ENCODE measurements around the gene EXOC7.

DNA sequence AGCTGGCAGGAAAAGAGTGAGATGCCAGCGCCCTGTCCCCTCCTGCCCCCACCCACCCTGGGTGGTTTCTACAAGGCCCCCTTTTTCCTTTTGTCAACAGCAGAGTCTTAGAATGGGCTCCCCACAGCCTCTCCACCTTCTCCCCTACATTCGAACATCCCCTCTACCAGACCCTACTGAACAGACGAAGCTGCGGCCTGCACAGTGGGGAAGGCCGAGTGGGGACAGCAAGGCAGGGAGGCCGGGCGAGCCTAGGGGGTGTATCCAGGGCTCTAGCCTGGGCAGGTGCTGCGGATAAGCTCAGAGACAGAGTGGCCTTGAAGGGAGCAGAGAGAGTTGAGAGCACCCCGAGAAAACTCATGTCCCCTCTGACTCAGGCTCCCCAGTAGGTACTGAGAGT, 17.2 kb downstream of the EXOC7 start:
- no peak for TF ChIP-seq CTCF (conservative IDR thresholded peaks at IDR 0.05; ENCODE audit: low read depth, low read length)
- no peak for TF ChIP-seq MXI1 (IDR thresholded peaks at IDR 0.05; ENCODE audit: borderline replicate concordance, low read depth, low read length)
- no peak for TF ChIP-seq CEBPB (IDR thresholded peaks at IDR 0.05; ENCODE audit: low read depth, low read length)
- TF ChIP-seq, protein P1, sequence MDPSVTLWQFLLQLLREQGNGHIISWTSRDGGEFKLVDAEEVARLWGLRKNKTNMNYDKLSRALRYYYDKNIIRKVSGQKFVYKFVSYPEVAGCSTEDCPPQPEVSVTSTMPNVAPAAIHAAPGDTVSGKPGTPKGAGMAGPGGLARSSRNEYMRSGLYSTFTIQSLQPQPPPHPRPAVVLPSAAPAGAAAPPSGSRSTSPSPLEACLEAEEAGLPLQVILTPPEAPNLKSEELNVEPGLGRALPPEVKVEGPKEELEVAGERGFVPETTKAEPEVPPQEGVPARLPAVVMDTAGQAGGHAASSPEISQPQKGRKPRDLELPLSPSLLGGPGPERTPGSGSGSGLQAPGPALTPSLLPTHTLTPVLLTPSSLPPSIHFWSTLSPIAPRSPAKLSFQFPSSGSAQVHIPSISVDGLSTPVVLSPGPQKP (IDR thresholded peaks at IDR 0.05; ENCODE audit: borderline replicate concordance, low read depth, low read length), result no peak
- no peak for TF ChIP-seq MAFK (IDR thresholded peaks at IDR 0.05; ENCODE audit: low read depth, low read length)
- TF ChIP-seq, protein P2, sequence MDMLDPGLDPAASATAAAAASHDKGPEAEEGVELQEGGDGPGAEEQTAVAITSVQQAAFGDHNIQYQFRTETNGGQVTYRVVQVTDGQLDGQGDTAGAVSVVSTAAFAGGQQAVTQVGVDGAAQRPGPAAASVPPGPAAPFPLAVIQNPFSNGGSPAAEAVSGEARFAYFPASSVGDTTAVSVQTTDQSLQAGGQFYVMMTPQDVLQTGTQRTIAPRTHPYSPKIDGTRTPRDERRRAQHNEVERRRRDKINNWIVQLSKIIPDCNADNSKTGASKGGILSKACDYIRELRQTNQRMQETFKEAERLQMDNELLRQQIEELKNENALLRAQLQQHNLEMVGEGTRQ (IDR thresholded peaks at IDR 0.05; ENCODE audit: low read depth, low read length), result no peak
- TF ChIP-seq SMC3 (IDR thresholded peaks at IDR 0.05; ENCODE audit: low read depth, low read length), result no peak
- no peak for TF ChIP-seq POLR2A (IDR thresholded peaks at IDR 0.05; ENCODE audit: low read depth, low read length)
- TF ChIP-seq CHD1 (IDR thresholded peaks at IDR 0.05; ENCODE audit: low read depth, low read length), result no peak

Measured in IMR-90 (cell line).